ENCODE results near the gene KHDC4. TPM values are rescaled to one million over a fixed set of nuclear protein-coding genes. Genes with fewer than 3 reads are reported as not detected.

Gene KHDC4
- total RNA-seq, 1 experiment from 2014 or later = 93.3 TPM

- H3K9me3 ChIP-seq (ENCODE audit: low read depth, low read length, poor library complexity, severe bottlenecking) = no peaks in the 10 kb centered on the region
- peak overlapping the region; percentile 71 for H3K27ac ChIP-seq (ENCODE audit: low read depth, low read length, poor library complexity, severe bottlenecking)
- DNase-seq (ENCODE audit: low spot score) = peak; percentile 67
- CTCF ChIA-PET = no interaction called here
- H3K4me1 ChIP-seq (ENCODE audit: insufficient read depth, low read length, poor library complexity, severe bottlenecking) = peaks cover 23% of the 10 kb centered on the region
- no TSS peak for BruUV-seq (replicated peaks)
- H3K27me3 ChIP-seq (replicated peaks; ENCODE audit: insufficient read depth, low read depth, low read length, poor library complexity) = no peaks in the 10 kb centered on the region
- POLR2A ChIA-PET (ENCODE audit: low non-redundant PET) = interaction anchor here (0.6 kb wide), 2 partner anchors 23 to 38 kb away, joined by 9 to 17 read pairs; no protein-coding TSS in a partner anchor
- no peak overlapping the region for H3K4me3 ChIP-seq (ENCODE audit: low read depth, low read length, poor library complexity, severe bottlenecking)
- intact Hi-C loops (cut with micrococcal nuclease; ENCODE audit: unreplicated experiment) = loop anchor here (5.0 kb wide), 1 partner anchor 37 kb away; the partner anchor contains the start of gene ARHGEF2
- TF ChIP-seq CTCF (conservative IDR thresholded peaks at IDR 0.05; ENCODE audit: low read depth, low read length) = no peak
- H3K36me3 ChIP-seq (ENCODE audit: insufficient read depth, low read length, poor library complexity, severe bottlenecking) = no peaks in the 10 kb centered on the region
Measured at GRCh38 chr1:155940482-155940992, 6.3 kb upstream of the KHDC4 start.

- intact Hi-C loops (cut with micrococcal nuclease; ENCODE audit: unreplicated experiment) = loop anchor here (1.0 to 5.0 kb wide), 3 partner anchors 51 to 193 kb away; no protein-coding TSS in a partner anchor
- Histone ChIP-seq H3K27me3 (replicated peaks; ENCODE audit: insufficient read depth, low read depth, low read length, poor library complexity) (no peaks in the 10 kb centered on the region), H3K27ac (ENCODE audit: low read depth, low read length, poor library complexity, severe bottlenecking) (peak overlapping the region; percentile 6), H3K36me3 (ENCODE audit: insufficient read depth, low read length, poor library complexity, severe bottlenecking) (peaks cover 4% of the 10 kb centered on the region), H3K4me1 (ENCODE audit: insufficient read depth, low read length, poor library complexity, severe bottlenecking) (peaks cover 23% of the 10 kb centered on the region), H3K4me3 (ENCODE audit: low read depth, low read length, poor library complexity, severe bottlenecking) (no peak overlapping the region), H3K9me3 (ENCODE audit: low read depth, low read length, poor library complexity, severe bottlenecking) (no peaks in the 10 kb centered on the region)
- peak; percentile 84 for DNase-seq (ENCODE audit: low spot score)
- ChIA-PET POLR2A (ENCODE audit: low non-redundant PET) (interaction anchor here (0.5 kb wide), 1 partner anchor 1068 kb away, joined by 4 read pairs; no protein-coding TSS in a partner anchor), CTCF (interaction anchor here (0.5 to 3.2 kb wide), 6 partner anchors 40 to 128 kb away, joined by 3 to 17 read pairs (median 6); partner anchors contain the start of gene ARHGEF2)
- TF ChIP-seq EZH2 (IDR thresholded peaks at IDR 0.05; ENCODE audit: borderline replicate concordance, low read depth, low read length, poor library complexity, severe bottlenecking) (no peak), CTCF (conservative IDR thresholded peaks at IDR 0.05; ENCODE audit: low read depth, low read length) (peak; percentile 86)
- BruUV-seq (replicated peaks) = no TSS peak
Measured at GRCh38 chr1:155938220-155938627, 4.0 kb upstream of the KHDC4 start.

- intact Hi-C loops (cut with micrococcal nuclease; ENCODE audit: unreplicated experiment) = loop anchor here (5.0 kb wide), 1 partner anchor 132 kb away; no protein-coding TSS in a partner anchor
- H3K4me1 ChIP-seq (ENCODE audit: insufficient read depth, low read length, poor library complexity, severe bottlenecking) = peaks cover 37% of the 10 kb centered on the region
- H3K9me3 ChIP-seq (ENCODE audit: low read depth, low read length, poor library complexity, severe bottlenecking) = no peaks in the 10 kb centered on the region
- BruUV-seq (replicated peaks) = TSS peak; percentile 97
- CTCF ChIA-PET = interaction anchor here (0.7 to 1.0 kb wide), 2 partner anchors 195 to 412 kb away, joined by 4 to 5 read pairs; no protein-coding TSS in a partner anchor
- peak; percentile 23 for DNase-seq (ENCODE audit: low spot score)
- POLR2A ChIA-PET (ENCODE audit: low non-redundant PET) = interaction anchor here (0.7 kb wide), 1 partner anchor 33 kb away, joined by 17 read pairs; no protein-coding TSS in a partner anchor
- peaks cover 36% of the 10 kb centered on the region for H3K36me3 ChIP-seq (ENCODE audit: insufficient read depth, low read length, poor library complexity, severe bottlenecking)
- H3K27me3 ChIP-seq (replicated peaks; ENCODE audit: insufficient read depth, low read depth, low read length, poor library complexity) = no peaks in the 10 kb centered on the region
- peak overlapping the region; percentile 90 for H3K27ac ChIP-seq (ENCODE audit: low read depth, low read length, poor library complexity, severe bottlenecking)
- TF ChIP-seq EZH2 (IDR thresholded peaks at IDR 0.05; ENCODE audit: borderline replicate concordance, low read depth, low read length, poor library complexity, severe bottlenecking) = no peak
- no peak for TF ChIP-seq CTCF (conservative IDR thresholded peaks at IDR 0.05; ENCODE audit: low read depth, low read length)
- peak overlapping the region; percentile 67 for H3K4me3 ChIP-seq (ENCODE audit: low read depth, low read length, poor library complexity, severe bottlenecking)
Measured at GRCh38 chr1:155934936-155935590, 850 bp upstream of the KHDC4 start.
